HepG2 (cell line): ENCODE results near the gene USP34. TPM values are rescaled to one million over a fixed set of nuclear protein-coding genes. Genes with fewer than 3 reads are reported as not detected.

Experiments
- ATAC-seq: fragments of 200-7000 bp; cut with Tn5 transposase; 3 replicates; pipeline ENCODE4 v1.9.1; 2020; ENCODE audit warnings: mild to moderate bottlenecking, moderate library complexity
- BruUV-seq: library from RNA; stranded (reverse); fragments of 400-500 nt; replicated peaks from 2 replicates; lab custom pipeline; 2021; lab: Mats Ljungman, UMichigan
- CTCF ChIA-PET: fragments of 300-600 bp; formaldehyde crosslinking; extraction: SDS; loops from one replicate; lab custom pipeline; 2021; ENCODE audit warnings: low total read pairs, inconsistent platforms, low intra/inter-chr PET ratio; lab: Yijun Ruan, JAX
- POLR2A ChIA-PET: fragments of 350-600 bp; sonication (Branson Sonifier 250); formaldehyde crosslinking; loops from one replicate; lab custom pipeline; 2020; ENCODE audit warnings: antibody characterized with exemption, inconsistent platforms; lab: Yijun Ruan, JAX
- DNase-seq: peaks from one replicate; pipeline ENCODE4 v3.0.0-alpha.2; 2015; ENCODE audit warnings: low spot score
- FAIRE-seq: peaks from 3 replicates; lab custom pipeline; 2011; peaks lifted over from hg19 to GRCh38; lab: Jason Lieb, UNC
- H2AFZ ChIP-seq: one replicate; pipeline ENCODE4 v1.6.1; 2011; ENCODE audit warnings: low read length, inconsistent platforms
- H3K27ac ChIP-seq: fragments of 300-600 bp; 3 replicates; pipeline ENCODE4 v1.8.0; 2011; ENCODE audit warnings: mixed run types, mild to moderate bottlenecking, mixed read lengths, low read length, inconsistent platforms; ENCODE audit not compliant: insufficient read depth; ENCODE audit errors: extremely low read length
- H3K27me3 ChIP-seq, 2 experiments: fragments of 200-600 bp in 1 of 2; 2 replicates in 1 of 2; 3 replicates in 1 of 2; pipeline versions ENCODE4 v1.6.0 to v1.8.0; 2011; ENCODE audit warnings: low read length in 2 of 2, mild to moderate bottlenecking in 2 of 2, moderate library complexity in 2 of 2, inconsistent platforms in 1 of 2; ENCODE audit not compliant: insufficient read depth in 2 of 2, control insufficient read depth in 1 of 2
- H3K36me3 ChIP-seq, 2 experiments: fragments of 200-600 bp in 1 of 2; replicated peaks in 1 of 2; 2 replicates in 1 of 2; 3 replicates in 1 of 2; pipeline versions ENCODE4 v1.5.1 to v1.8.0; 2011; ENCODE audit warnings: low read length in 2 of 2, inconsistent platforms in 1 of 2; ENCODE audit not compliant: insufficient read depth in 2 of 2, control insufficient read depth in 1 of 2
- H3K4me1 ChIP-seq: 2 replicates; pipeline ENCODE4 v1.5.1; 2012; ENCODE audit warnings: low read length, inconsistent platforms; ENCODE audit not compliant: insufficient read depth
- H3K4me2 ChIP-seq: 2 replicates; pipeline ENCODE4 v1.6.0; 2011; ENCODE audit warnings: low read depth, low read length, inconsistent platforms
- H3K4me3 ChIP-seq, 3 experiments: fragments of 200-600 bp in 1 of 3; sonication (generic), shearing (Covaris generic) in 1 of 3; replicated peaks in 1 of 3; 2 replicates each; pipeline ENCODE4 v1.5.1; 2011 to 2016; ENCODE audit warnings: low read length in 3 of 3, inconsistent platforms in 2 of 3, low read depth in 2 of 3, mild to moderate bottlenecking in 2 of 3, control low read depth in 1 of 3, mixed read lengths in 1 of 3; ENCODE audit not compliant: insufficient read depth in 1 of 3
- H3K79me2 ChIP-seq: one replicate; pipeline ENCODE4 v1.6.1; 2011; ENCODE audit warnings: low read length, inconsistent platforms; ENCODE audit not compliant: insufficient read depth
- H3K9ac ChIP-seq: 2 replicates; pipeline ENCODE4 v1.6.0; 2011; ENCODE audit warnings: mild to moderate bottlenecking, low read depth, low read length, inconsistent platforms; ENCODE audit not compliant: insufficient read depth
- H3K9me3 ChIP-seq: 2 replicates; pipeline ENCODE4 v1.5.1; 2012; ENCODE audit warnings: mild to moderate bottlenecking, low read length
- H4K20me1 ChIP-seq: 2 replicates; pipeline ENCODE4 v1.6.0; 2011; ENCODE audit warnings: inconsistent platforms, mild to moderate bottlenecking, low read length, moderate library complexity; ENCODE audit not compliant: insufficient read depth
- EEA1 ChIP-seq: sonication (generic); formaldehyde crosslinking; IDR thresholded peaks from 2 replicates; pipeline ENCODE4 v1.5.1; 2020; ENCODE audit warnings: mild to moderate bottlenecking, missing genetic modification reagents, borderline replicate concordance
- EZH2 ChIP-seq: conservative IDR thresholded peaks from 2 replicates; pipeline ENCODE4 v1.6.1; 2012; ENCODE audit warnings: mild to moderate bottlenecking, low read depth, low read length, moderate library complexity
- HDAC2 ChIP-seq: sonication (generic); formaldehyde crosslinking; IDR thresholded peaks from 2 replicates; pipeline ENCODE4 v1.4.0; 2020; ENCODE audit warnings: missing genetic modification reagents
- HNF4A ChIP-seq: sonication (generic); formaldehyde crosslinking; IDR thresholded peaks from 2 replicates; pipeline ENCODE4 v1.4.0; 2020; ENCODE audit warnings: missing genetic modification reagents
- MATR3 ChIP-seq: sonication (generic); formaldehyde crosslinking; IDR thresholded peaks from 2 replicates; pipeline ENCODE4 v1.4.0; 2020; ENCODE audit warnings: missing genetic modification reagents
- MYC ChIP-seq: sonication (generic); formaldehyde crosslinking; IDR thresholded peaks from 2 replicates; pipeline ENCODE4 v1.9.0; 2021; ENCODE audit warnings: missing genetic modification reagents, borderline replicate concordance
- NR2C2 ChIP-seq: sonication (generic); formaldehyde crosslinking; IDR thresholded peaks from 2 replicates; pipeline ENCODE4 v1.4.0; 2020; ENCODE audit warnings: missing genetic modification reagents, mild to moderate bottlenecking, moderate library complexity, borderline replicate concordance
- NR2F1 ChIP-seq, 2 experiments: fragments of 450-650 bp in 1 of 2; formaldehyde crosslinking in 1 of 2; IDR thresholded peaks; 2 replicates each; pipeline versions ENCODE4 v1.5.0 to v1.6.1; 2016 to 2020; ENCODE audit warnings: mild to moderate bottlenecking in 1 of 2, missing compliant biosample characterization in 1 of 2, missing genetic modification reagents in 1 of 2, moderate library complexity in 1 of 2
- NR2F6 ChIP-seq, 2 experiments: IDR thresholded peaks; 2 replicates each; pipeline ENCODE4 v1.6.1; 2016; ENCODE audit warnings: antibody characterized with exemption in 1 of 2, mild to moderate bottlenecking in 1 of 2
- PITX1 ChIP-seq: sonication (generic); formaldehyde crosslinking; IDR thresholded peaks from 2 replicates; pipeline ENCODE4 v1.5.1; 2020; ENCODE audit warnings: mild to moderate bottlenecking, missing genetic modification reagents
- RARA ChIP-seq: IDR thresholded peaks from 2 replicates; pipeline ENCODE4 v1.6.1; 2016; ENCODE audit warnings: missing genetic modification reagents, missing compliant biosample characterization
- RCOR2 ChIP-seq: IDR thresholded peaks from 2 replicates; pipeline ENCODE4 v1.6.1; 2016; ENCODE audit warnings: missing biosample characterization, missing genetic modification reagents
- RXRA ChIP-seq: sonication (generic); formaldehyde crosslinking; IDR thresholded peaks from 2 replicates; pipeline ENCODE4 v1.5.1; 2020; ENCODE audit warnings: missing genetic modification reagents
- STAG1 ChIP-seq: sonication (generic); formaldehyde crosslinking; IDR thresholded peaks from 2 replicates; pipeline ENCODE4 v1.4.0; 2020; ENCODE audit warnings: missing genetic modification reagents
- TAF1 ChIP-seq: sonication (generic); formaldehyde crosslinking; IDR thresholded peaks from 2 replicates; pipeline ENCODE4 v1.4.0; 2020; ENCODE audit warnings: missing genetic modification reagents
- TGIF2 ChIP-seq: IDR thresholded peaks from 2 replicates; pipeline ENCODE4 v1.6.1; 2016; ENCODE audit warnings: control low read depth, missing compliant biosample characterization
- ZFP36 ChIP-seq: fragments of 150-350 bp; IDR thresholded peaks from 2 replicates; pipeline ENCODE4 v1.6.1; 2018; ENCODE audit warnings: borderline replicate concordance, low read length, low read depth; ENCODE audit not compliant: partially characterized antibody
- ZFY ChIP-seq: sonication (generic); formaldehyde crosslinking; IDR thresholded peaks from 2 replicates; pipeline ENCODE4 v1.4.0; 2020; ENCODE audit warnings: missing genetic modification reagents
- ZIK1 ChIP-seq: sonication (generic); formaldehyde crosslinking; IDR thresholded peaks from 2 replicates; pipeline ENCODE4 v1.5.0; 2020; ENCODE audit warnings: mild to moderate bottlenecking, low read depth, missing genetic modification reagents, borderline replicate concordance
- ZNF251 ChIP-seq: sonication (generic); formaldehyde crosslinking; IDR thresholded peaks from 2 replicates; pipeline ENCODE4 v1.9.0; 2021; ENCODE audit warnings: mild to moderate bottlenecking, missing genetic modification reagents
- ZNF563 ChIP-seq: sonication (generic); formaldehyde crosslinking; IDR thresholded peaks from 2 replicates; pipeline ENCODE4 v1.8.0; 2022; ENCODE audit warnings: mild to moderate bottlenecking, moderate library complexity, missing genetic modification reagents
- ZSCAN30 ChIP-seq: sonication (generic); formaldehyde crosslinking; IDR thresholded peaks from 2 replicates; pipeline ENCODE4 v1.5.0; 2020; ENCODE audit warnings: mild to moderate bottlenecking, missing genetic modification reagents
- ZSCAN9 ChIP-seq: IDR thresholded peaks from 2 replicates; pipeline ENCODE4 v1.6.1; 2016; ENCODE audit warnings: borderline replicate concordance
- WGBS: methylation state at CpG from one replicate; pipeline ENCODE4 v1.1.6; 2017; ENCODE audit warnings: low lambda C conversion rate; 5-methylcytosine and 5-hydroxymethylcytosine counted together
- in situ Hi-C: cut with HindIII; loops from 2 replicates; pipeline ENCODE4 v1.10.0; 2017; ENCODE audit warnings: low pct_unique_long_range_greater_than_20kb; ENCODE audit not compliant: extremely low pct_ligation_motif_present
- intact Hi-C: fragments of 100-400 bp; cut with micrococcal nuclease; formaldehyde crosslinking; loops from one replicate; pipeline ENCODE4 v1.10.0; 2022; ENCODE audit not compliant: unreplicated experiment
- polyA plus RNA-seq, 8 experiments: library from polyadenylated mRNA; depleted of rRNA in 3 of 8; stranded (reverse) in 7 of 8; unstranded in 1 of 8; fragments of >200 nt; fragmentation: Illumina TruSeq in 4 of 8; extraction: Trizol in 4 of 8; gene quantifications; 2 replicates each; pipeline versions ENCODE4 v1.2.1 to v1.2.3, GENCODE V29; 2011 to 2016; ENCODE audit warnings: low read depth in 4 of 8, missing spikeins in 1 of 8, mixed read lengths in 1 of 8; ENCODE audit not compliant: insufficient read depth in 1 of 8
- total RNA-seq, 5 experiments: library from RNA; depleted of rRNA; stranded (reverse); fragments of >200 nt; fragmentation: Illumina TruSeq; extraction: Trizol; gene quantifications; 2 replicates each; pipeline ENCODE4 v1.2.3, GENCODE V29; 2016; ENCODE audit warnings: low read depth in 1 of 5
- TF ChIP-seq, protein P1 (sequence below): sonication (generic); formaldehyde crosslinking; IDR thresholded peaks from 2 replicates; pipeline ENCODE4 v1.4.0; 2020; ENCODE audit warnings: missing genetic modification reagents
- TF ChIP-seq, protein P2 (sequence below): sonication (generic); formaldehyde crosslinking; IDR thresholded peaks from 2 replicates; pipeline ENCODE4 v1.5.0; 2020; ENCODE audit warnings: missing genetic modification reagents

USP34 gene
- total and polyA plus RNA-seq, 2 of the 13 experiments (the other 11 are each of a cell fraction or from before 2014, with no cell fraction given): 99.2 to 100 TPM

DNA sequence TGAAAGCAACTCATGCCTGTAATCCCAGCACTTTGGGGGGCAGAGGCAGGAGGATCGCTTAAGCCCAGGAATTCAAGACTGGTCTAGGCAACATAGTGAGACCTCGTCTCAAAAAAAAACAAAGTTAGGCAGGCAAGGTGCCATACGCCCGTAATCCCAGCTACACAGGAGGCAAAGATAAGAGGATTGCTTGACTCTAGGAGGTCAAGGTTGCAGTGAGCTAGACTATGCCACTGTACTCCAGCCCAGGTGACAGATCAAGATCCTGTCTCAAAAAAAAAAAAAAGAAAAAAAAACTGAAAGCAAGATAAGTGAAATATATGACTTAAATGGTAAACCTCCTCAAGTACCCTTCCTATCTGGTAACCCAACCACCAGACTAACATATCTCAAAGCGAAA is 59.8 kb downstream of the USP34 start:
- BruUV-seq: no TSS peak
- Histone ChIP-seq H3K27ac (no peak overlapping the region), H3K9ac (no peak overlapping the region), H3K4me2 (no peak overlapping the region), H3K9me3 (no peaks in the 10 kb centered on the region), H3K4me3 (no peak overlapping the region), H3K27me3 (no peaks in the 10 kb centered on the region), H4K20me1 (peaks cover 23% of the 10 kb centered on the region), H2AFZ (no peak overlapping the region), H3K79me2 (peaks cover 50% of the 10 kb centered on the region), H3K4me1 (peaks cover 14% of the 10 kb centered on the region), H3K36me3 (peaks cover 2 to 19% of the 10 kb centered on the region in 2 experiments; a peak in 4 of 5 replicates)
- 77% methylated on average over 5 of the region's 5 CpGs for WGBS
- intact Hi-C loops: no loop called here
- ChIA-PET CTCF (interaction anchor here (0.7 kb wide), 1 partner anchor 382 kb away, joined by 6 read pairs; no protein-coding TSS in a partner anchor), POLR2A (no interaction called here)
- in situ Hi-C loops: no loop called here
- no peak for DNase-seq
- FAIRE-seq: no peak
- ATAC-seq: peak; percentile 75
- TF ChIP-seq, protein P1, sequence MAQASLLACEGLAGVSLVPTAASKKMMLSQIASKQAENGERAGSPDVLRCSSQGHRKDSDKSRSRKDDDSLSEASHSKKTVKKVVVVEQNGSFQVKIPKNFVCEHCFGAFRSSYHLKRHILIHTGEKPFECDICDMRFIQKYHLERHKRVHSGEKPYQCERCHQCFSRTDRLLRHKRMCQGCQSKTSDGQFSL: no peak
- TF ChIP-seq RARA: 0 out of 2 replicates have a peak, but pooled peaks have one; percentile 29
- TF ChIP-seq ZNF563 (CRISPR knock-in tag): no peak
- no peak for TF ChIP-seq TGIF2 (CRISPR knock-in tag)
- TF ChIP-seq PITX1 (CRISPR knock-in tag): 0 out of 2 replicates have a peak, but pooled peaks have one; percentile 24
- no peak for TF ChIP-seq ZNF251
- TF ChIP-seq NR2C2 (CRISPR knock-in tag): no peak
- no peak; the same call in 1 of the 2 replicates for TF ChIP-seq RXRA (CRISPR knock-in tag)
- TF ChIP-seq RCOR2 (CRISPR knock-in tag): no peak
- TF ChIP-seq, protein P2, sequence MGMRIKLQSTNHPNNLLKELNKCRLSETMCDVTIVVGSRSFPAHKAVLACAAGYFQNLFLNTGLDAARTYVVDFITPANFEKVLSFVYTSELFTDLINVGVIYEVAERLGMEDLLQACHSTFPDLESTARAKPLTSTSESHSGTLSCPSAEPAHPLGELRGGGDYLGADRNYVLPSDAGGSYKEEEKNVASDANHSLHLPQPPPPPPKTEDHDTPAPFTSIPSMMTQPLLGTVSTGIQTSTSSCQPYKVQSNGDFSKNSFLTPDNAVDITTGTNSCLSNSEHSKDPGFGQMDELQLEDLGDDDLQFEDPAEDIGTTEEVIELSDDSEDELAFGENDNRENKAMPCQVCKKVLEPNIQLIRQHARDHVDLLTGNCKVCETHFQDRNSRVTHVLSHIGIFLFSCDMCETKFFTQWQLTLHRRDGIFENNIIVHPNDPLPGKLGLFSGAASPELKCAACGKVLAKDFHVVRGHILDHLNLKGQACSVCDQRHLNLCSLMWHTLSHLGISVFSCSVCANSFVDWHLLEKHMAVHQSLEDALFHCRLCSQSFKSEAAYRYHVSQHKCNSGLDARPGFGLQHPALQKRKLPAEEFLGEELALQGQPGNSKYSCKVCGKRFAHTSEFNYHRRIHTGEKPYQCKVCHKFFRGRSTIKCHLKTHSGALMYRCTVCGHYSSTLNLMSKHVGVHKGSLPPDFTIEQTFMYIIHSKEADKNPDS: no peak
- TF ChIP-seq ZSCAN30: no peak
- peak in 1 of 2 experiments; percentile 60; a peak in 1 of 4 replicates for TF ChIP-seq NR2F1 (CRISPR knock-in tag; IDR thresholded peaks at IDR 0.05)
- no peak for TF ChIP-seq ZIK1 (CRISPR knock-in tag)
- no peak for TF ChIP-seq MATR3 (CRISPR knock-in tag)
- TF ChIP-seq EZH2: no peak
- peak; percentile 25; the same call in 1 of the 2 replicates for TF ChIP-seq HNF4A (CRISPR knock-in tag)
- no peak for TF ChIP-seq MYC (CRISPR knock-in tag)
- TF ChIP-seq ZFY (CRISPR knock-in tag): no peak
- no peak for TF ChIP-seq EEA1 (CRISPR knock-in tag)
- no peak for TF ChIP-seq ZSCAN9 (CRISPR knock-in tag)
- no peak for TF ChIP-seq STAG1 (CRISPR knock-in tag)
- TF ChIP-seq HDAC2: no peak
- TF ChIP-seq NR2F6 (IDR thresholded peaks at IDR 0.05): peak; percentile 72
- peak; percentile 78 for TF ChIP-seq NR2F6 (CRISPR knock-in tag; IDR thresholded peaks at IDR 0.05)
- TF ChIP-seq ZFP36: no peak
- TF ChIP-seq TAF1 (CRISPR knock-in tag): no peak
